Measurements from ENCODE around the gene NDUFB4. TPM values are rescaled to one million over a fixed set of nuclear protein-coding genes. Genes with fewer than 3 reads are reported as not detected.

The NDUFB4 gene
- total RNA-seq, 1 experiment from 2014 or later, result 161 TPM

DNA sequence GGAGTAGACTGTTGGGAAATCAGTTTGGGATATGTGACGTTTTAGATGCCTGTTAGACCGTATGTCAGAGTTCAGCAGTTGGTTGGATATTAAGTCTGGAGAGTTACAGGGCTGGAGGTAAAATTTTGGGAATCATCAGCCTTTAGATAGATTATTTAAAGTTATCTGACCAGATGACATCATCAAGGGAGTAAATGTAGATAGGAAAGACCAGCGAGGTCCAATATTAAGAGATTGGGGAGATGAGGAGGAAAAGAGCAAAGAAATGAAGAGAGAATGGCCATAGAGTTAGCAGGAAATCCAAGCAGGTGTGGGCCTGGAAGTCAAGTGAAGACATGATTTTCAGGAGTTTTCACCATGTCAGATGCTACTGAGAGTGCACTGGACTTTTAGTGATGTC, 3.1 kb downstream of the NDUFB4 start:
- ATAC-seq (no peak), DNase-seq (ENCODE audit: low read depth, low spot score) (no peak)
- Histone ChIP-seq H3K27ac (ENCODE audit: low read depth, low read length) (no peak overlapping the region), H2AFZ (ENCODE audit: low read depth, low read length, poor library complexity, severe bottlenecking) (no peak overlapping the region), H3K4me3 (replicated peaks in 1 of 2; ENCODE audit: low read depth in 1 of 2, low read length in 2 of 2) (no peak overlapping the region), H3K9me3 (ENCODE audit: control insufficient read depth in 1 of 2, insufficient read depth in 1 of 2, low read depth in 1 of 2, low read length in 2 of 2) (no peaks in the 10 kb centered on the region), H3K9ac (ENCODE audit: low read length) (no peak overlapping the region), H3K79me2 (ENCODE audit: insufficient read depth, low read length) (peaks cover 48% of the 10 kb centered on the region), H4K20me1 (ENCODE audit: insufficient read depth) (no peaks in the 10 kb centered on the region), H3K27me3 (ENCODE audit: insufficient read depth, low read length) (no peaks in the 10 kb centered on the region), H3K4me1 (ENCODE audit: control insufficient read depth in 1 of 2, insufficient read depth in 2 of 2, low read length in 2 of 2) (peaks cover 3 to 11% of the 10 kb centered on the region in 2 experiments; a peak in 2 of 4 replicates), H3K9me2 (ENCODE audit: insufficient read depth) (no peaks in the 10 kb centered on the region), H3K36me3 (ENCODE audit: control insufficient read depth in 1 of 2, insufficient read depth in 2 of 2, low read length in 2 of 2) (peaks cover 21 to 23% of the 10 kb centered on the region in 2 experiments; a peak in 3 of 4 replicates), H3K4me2 (ENCODE audit: low read length) (no peak overlapping the region)
- intact Hi-C loops (cut with micrococcal nuclease), result no loop called here
- ChIA-PET RAD21 (ENCODE audit: low non-redundant PET in 1 of 2, low total read pairs in 2 of 2, uncharacterized antibody in 2 of 2, unreplicated experiment in 2 of 2) (no interaction called here), POLR2A (no interaction called here), CTCF (no interaction called here)
- TF ChIP-seq POLR2AphosphoS5 (IDR thresholded peaks at IDR 0.05; ENCODE audit: low read depth, low read length) (no peak), SP1 (IDR thresholded peaks at IDR 0.05; ENCODE audit: low read depth) (no peak), EZH2phosphoT487 (IDR thresholded peaks at IDR 0.05; ENCODE audit: borderline replicate concordance) (no peak), SIN3A (IDR thresholded peaks at IDR 0.05; ENCODE audit: low read depth) (no peak), ZFX (IDR thresholded peaks at IDR 0.05) (no peak), CEBPB (IDR thresholded peaks at IDR 0.05; ENCODE audit: low read depth) (no peak), YY1 (IDR thresholded peaks at IDR 0.05; ENCODE audit: extremely low read depth, insufficient replicate concordance, low read depth, low read length) (no peak), ZNF274 (IDR thresholded peaks at IDR 0.05; ENCODE audit: low read depth, low read length) (no peak), EGR1 (IDR thresholded peaks at IDR 0.05; ENCODE audit: low read depth) (no peak)
- TF ChIP-seq, protein P1, sequence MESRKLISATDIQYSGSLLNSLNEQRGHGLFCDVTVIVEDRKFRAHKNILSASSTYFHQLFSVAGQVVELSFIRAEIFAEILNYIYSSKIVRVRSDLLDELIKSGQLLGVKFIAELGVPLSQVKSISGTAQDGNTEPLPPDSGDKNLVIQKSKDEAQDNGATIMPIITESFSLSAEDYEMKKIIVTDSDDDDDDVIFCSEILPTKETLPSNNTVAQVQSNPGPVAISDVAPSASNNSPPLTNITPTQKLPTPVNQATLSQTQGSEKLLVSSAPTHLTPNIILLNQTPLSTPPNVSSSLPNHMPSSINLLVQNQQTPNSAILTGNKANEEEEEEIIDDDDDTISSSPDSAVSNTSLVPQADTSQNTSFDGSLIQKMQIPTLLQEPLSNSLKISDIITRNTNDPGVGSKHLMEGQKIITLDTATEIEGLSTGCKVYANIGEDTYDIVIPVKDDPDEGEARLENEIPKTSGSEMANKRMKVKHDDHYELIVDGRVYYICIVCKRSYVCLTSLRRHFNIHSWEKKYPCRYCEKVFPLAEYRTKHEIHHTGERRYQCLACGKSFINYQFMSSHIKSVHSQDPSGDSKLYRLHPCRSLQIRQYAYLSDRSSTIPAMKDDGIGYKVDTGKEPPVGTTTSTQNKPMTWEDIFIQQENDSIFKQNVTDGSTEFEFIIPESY (IDR thresholded peaks at IDR 0.05; ENCODE audit: extremely low read depth, insufficient replicate concordance, low read length), result no peak
- no TSS peak for BruUV-seq (replicated peaks)
